GM18870 (cell line): ENCODE data around the gene DNPEP.
A peak's percentile ranks its signal among the peaks of the same experiment; 100 is the strongest.

Experiments
- ATAC-seq: cut with Tn5 transposase; IDR thresholded peaks from one replicate; pipeline ENCODE4 v1.9.1; 2021; ENCODE audit warnings: moderate library complexity; ENCODE audit not compliant: unreplicated experiment

DNPEP gene

DNA sequence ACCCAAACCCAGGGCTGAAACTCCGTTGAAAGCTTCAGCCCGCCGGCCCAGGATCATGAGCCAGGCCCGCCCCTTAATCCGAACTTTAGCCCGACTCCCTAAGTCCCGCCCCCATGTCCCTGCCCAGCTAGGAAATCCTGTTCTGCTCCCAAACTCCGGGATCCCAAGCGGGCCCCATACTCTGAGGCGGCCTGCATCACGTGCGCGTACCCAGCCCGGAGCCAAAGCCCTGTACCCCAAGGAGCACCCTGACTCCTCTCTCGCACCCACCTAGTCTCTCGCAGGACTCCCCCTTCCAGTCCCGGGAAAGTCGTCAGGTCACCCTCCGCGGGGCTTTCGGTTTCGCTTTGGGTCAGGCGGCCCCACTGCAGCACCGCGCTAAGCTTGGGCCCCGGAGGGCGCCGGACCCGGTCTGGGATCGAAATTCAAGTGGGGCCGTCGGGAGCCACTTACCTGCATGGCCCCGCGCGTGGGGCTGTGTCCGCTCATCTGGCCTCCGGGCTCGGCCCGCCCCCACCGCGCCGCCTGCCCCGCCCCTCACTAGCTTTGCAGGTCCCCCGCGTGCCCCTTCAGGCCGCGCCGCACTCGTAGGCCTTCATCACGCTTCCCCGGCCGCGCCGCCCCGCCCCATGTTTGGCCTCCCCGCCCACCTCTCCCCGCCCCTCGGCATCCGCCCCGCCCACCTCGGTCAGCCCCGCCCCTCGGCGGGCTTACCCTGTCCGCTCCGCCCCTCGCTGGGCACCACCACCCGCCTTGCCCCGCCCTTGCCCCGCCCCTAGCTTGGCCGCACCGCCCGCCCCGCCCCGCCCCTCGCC is at the start of gene DNPEP:
Gene DNPEP, minus strand, starts transcription at position 607 of the 815 bp plus-strand sequence. Its CDS starts 118 bp downstream, at position 489.
- peak; percentile 60 for ATAC-seq

DNA sequence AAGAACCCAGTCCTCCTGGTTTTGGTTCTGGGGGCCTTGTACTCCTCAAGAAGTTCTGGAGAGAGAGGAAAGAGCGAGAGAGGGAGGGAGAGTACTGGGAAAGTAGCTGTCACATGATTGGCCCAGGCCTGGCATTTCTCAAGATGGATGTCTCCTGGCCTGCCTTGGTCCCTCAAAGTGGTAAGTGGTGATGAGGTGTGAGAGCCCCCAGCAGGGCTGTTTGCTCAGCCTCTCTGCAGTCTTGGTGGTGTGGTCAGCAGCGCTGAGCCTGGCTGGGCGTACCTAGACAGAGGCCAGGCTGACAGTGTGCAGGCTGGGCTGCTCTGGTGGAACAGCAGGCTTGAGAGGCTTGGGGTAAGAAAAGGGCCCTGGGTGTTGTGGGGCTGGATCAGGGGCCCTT is 49.4 kb upstream of the DNPEP start:
- no peak for ATAC-seq

DNA sequence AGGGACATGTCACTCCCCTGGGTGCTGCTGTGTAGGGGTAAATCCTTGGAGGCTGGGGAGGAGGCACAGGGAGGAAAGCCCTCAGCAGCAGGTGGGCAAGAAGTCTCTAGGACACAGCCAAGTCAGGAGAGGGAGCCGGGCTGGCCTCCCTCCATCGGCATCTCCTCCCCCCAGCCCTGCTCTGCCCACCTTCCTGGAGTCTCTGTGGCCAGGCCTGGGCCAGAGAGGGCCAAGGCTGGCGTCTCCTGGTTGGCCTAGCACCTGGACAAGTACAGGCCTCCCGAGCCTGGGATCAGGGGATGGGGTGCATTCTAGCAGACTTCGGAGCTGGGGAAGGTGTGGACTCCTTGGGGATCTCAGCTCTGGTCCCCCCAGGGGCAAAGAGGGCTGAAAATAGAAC is 48.8 kb upstream of the DNPEP start:
- no peak for ATAC-seq

DNA sequence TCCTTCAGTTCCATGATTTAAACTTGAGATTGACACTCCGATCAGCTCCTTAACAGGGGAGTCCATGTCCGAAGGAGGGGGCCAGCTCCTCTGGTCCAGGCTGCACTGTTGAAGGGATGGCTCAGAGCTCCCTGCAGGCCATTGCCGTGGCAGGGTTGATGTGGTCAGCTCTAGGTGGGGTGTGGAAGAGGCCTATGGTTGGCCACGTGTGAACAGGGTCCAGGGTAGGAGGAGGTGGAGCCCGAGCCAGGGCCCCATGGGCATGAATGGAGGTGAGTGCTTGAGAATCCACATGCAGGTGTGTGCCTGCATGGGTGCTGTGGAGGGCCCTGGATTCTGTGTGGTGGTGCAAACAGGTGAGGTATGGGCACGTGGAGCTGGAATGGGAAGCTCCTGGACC is 48.0 kb upstream of the DNPEP start:
- ATAC-seq: no peak

DNA sequence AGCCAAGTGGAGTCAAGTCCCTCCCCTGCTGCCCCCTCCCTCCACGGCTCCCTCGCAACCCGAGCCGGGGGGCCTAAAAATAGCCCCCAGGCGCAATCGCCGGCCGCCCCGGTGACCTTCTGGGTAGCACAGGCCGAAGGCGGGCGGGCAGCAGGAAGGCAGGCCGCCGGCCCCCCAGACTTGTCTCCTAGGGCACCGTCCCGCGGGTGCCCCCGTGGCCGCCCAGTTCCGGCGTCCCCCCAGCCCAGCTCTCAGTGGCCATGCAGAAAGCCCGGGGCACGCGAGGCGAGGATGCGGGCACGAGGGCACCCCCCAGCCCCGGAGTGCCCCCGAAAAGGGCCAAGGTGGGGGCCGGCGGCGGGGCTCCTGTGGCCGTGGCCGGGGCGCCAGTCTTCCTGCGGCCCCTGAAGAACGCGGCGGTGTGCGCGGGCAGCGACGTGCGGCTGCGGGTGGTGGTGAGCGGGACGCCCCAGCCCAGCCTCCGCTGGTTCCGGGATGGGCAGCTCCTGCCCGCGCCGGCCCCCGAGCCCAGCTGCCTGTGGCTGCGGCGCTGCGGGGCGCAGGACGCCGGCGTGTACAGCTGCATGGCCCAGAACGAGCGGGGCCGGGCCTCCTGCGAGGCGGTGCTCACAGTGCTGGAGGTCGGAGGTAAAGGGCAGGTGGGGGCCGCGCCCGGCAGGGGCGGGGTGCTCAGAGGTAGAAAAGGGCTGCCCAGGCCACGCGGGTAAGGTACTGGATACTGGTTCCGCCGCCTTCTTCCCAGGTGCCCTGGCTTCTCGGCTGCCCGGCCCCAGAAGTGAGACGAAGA is 47.2 kb upstream of the DNPEP start, which contains the start of gene SPEG:
Gene SPEG, plus strand, starts transcription at position 126 of the 808 bp plus-strand sequence. Its CDS starts 135 bp downstream, at position 261.
- ATAC-seq: no peak

DNA sequence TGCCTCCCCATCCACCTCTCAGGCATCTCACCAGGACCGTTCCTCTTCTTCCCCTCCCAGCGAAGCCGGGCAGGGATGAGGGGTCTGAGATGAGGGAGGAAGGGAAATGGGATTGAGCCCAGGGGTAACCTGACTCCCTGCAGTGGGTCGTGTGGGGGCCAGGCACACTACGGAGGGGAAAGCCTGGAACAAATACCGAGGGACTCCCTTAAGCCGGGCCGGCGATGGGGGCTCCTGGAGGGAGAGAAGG is 46.7 kb upstream of the DNPEP start:
- ATAC-seq: no peak

DNA sequence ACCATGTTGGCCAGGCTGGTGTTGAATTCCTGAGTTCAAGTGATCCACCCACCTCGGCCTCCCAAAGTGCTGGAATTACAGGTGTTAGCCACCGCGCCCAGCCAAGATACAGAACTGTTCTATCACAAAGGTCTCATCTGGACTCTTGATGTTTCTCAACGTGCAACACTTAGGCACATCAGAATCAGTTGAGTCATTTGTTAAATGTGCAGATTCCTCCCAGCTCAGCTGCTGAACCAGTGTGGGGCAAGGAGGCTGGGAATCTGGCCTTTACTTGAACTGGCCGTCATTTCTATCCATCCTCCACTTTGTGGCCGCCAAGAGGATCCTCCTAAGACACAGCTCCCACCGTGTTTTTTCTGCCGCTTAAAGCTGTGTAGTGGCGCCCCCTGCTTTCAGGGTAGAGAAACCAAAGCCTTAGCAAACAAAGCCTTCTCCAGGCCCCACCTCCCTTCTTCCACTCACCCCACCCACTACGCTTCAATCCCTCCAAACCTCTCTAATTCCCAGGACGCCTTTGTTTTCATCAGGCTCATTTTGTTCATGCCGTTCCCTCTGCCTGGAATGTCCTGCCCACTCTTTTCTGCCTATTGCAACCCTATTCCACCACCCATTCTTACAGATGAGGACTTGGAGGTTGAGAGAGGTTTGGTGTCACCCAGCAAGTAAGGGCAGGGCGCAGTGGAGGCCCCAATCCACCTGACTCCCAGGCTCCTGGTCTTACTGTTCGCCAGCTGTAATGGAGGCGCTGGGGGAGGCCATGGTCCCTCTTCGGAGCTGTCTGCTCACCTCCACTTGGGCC is 46.2 kb upstream of the DNPEP start:
- ATAC-seq: no peak

DNA sequence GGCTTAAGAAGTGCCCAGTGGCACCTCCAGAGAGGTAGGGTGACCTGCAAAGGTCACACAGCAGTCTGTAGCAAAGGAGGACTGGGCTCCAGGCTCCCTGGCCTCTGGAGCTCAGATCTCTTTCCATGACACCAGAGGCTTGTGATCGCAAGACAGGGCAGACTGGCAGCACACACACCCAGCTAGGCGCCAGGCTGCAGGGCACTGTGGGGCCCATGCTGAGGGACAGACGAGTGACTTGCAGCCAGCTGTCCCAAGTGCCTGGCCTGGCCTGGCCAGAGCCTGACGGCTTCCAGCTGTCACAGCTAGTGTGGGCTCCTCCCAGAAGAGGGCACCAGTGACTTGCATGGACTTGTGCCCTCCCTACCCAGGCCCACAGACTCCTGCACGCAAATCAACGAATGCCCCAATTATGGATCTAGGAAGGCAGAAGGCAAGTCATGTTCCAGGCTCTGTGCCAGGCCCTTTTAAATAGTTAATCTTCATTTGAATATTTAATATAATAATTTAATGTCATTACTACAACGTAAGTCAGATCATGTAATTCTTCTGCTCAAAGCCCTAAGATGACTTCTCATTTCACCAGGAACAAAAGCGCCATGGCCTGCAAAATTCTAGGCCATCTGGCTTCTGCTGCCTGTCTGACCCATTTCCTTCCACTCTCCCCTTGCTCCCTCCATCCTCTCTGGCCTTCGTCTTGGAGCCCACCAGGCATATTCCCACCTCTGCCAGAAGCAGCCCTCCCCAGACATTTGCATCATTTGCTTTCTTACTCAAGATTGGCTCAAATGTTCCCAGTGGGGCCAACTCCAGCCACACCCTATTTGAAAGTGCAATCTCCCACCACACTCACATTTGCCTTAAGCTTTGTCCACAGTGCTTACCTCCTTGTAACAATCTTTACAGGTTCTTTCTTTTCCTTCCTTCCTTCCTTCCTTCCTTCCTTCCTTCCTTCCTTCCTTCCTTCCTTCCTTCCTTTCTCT is 43.2 kb upstream of the DNPEP start:
- no peak for ATAC-seq

DNA sequence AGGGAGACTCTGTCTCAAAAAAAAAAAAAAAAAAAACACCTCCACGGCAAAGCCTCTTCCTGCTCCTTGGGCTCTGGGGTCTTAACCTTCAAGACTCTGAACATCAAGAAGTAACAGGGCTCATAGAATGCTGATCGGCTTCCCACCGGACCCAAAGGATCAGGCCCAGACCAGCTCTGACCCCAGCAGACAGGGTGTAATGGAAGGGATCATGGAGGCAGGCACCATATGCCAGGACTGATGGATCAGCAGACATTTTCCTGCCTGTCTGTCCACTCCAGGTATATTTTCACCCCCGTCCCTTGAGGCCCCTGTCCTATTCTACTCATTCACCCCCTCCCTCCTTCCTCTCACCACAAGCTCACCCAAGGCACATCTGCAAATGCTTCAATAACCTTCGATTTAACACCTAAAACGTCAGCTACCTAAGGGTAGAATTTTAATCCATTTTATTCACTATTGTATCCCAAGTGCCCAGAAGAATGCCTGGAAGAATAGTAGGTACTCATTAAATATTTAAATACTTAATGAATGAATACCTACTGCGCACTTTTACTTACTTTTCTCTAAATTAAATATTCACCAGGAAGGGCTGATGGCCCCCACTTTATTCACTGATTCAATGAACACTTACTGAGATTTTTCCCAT is 42.4 kb upstream of the DNPEP start:
- ATAC-seq: no peak

DNA sequence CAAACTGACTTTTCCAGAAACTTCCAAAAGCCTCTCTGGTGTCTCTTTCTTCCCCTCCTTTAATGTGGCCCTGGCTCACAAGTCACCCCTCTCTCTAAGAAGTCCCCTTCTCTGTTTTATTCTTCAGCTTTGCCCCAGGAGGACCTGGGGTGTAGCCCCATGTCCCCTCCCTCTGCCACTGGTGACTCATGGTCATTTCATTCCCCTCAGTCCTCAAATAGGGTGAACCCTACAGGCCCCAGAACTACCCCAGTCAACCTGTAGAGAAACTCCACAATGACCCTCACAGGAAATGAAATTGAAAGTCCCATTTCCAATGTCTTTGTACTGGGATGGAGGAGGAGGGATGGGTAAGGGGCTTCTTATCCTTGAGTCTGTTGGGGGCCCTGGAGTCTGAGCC is 40.8 kb upstream of the DNPEP start:
- no peak for ATAC-seq

DNA sequence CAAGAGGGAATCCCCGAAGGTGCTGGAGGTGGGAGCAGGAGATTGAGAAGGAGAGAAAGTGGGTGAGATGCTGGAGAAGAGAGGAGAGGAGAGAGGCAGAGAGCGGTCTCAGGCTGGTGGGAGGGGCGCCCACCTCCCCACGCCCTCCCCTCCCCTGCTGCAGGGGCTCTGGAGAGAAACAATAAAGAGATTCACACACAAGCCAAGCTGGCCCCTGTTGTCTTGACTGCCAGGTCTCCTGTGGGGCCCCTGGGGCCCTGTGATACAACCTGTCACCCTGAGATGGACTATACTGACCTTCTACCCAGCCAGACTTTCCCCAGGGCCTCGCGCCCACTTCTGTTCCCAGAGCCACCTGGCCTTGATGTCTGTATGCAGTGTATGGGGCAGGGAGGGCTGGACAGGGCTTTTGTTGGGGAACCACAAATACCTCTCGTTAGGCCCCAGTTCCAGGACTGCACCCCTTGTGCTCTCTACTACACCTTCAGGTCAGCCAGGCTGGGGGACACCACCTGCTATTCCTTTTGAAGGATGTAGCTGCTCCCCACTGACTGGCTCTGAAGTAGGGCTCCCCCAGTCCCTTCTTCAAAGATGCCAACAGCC is 38.9 kb upstream of the DNPEP start:
- no peak for ATAC-seq

DNA sequence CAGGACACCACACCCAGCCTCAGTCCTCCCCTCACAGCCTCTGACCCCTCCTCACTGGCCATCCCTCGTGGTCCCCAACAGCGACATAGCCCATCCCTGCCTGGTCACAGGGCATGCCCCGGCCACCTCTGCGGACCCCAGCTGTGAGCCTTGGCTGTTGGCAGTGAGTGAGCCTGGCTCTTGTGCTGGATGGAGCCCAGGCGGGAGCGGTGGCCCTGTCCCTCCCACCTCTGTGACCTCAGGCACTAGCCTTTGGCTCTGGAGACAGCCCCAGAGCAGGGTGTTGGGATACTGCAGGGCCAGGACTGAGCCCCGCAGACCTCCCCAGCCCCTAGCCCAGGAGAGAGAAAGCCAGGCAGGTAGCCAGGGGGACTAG is 38.3 kb upstream of the DNPEP start:
- no peak for ATAC-seq

DNA sequence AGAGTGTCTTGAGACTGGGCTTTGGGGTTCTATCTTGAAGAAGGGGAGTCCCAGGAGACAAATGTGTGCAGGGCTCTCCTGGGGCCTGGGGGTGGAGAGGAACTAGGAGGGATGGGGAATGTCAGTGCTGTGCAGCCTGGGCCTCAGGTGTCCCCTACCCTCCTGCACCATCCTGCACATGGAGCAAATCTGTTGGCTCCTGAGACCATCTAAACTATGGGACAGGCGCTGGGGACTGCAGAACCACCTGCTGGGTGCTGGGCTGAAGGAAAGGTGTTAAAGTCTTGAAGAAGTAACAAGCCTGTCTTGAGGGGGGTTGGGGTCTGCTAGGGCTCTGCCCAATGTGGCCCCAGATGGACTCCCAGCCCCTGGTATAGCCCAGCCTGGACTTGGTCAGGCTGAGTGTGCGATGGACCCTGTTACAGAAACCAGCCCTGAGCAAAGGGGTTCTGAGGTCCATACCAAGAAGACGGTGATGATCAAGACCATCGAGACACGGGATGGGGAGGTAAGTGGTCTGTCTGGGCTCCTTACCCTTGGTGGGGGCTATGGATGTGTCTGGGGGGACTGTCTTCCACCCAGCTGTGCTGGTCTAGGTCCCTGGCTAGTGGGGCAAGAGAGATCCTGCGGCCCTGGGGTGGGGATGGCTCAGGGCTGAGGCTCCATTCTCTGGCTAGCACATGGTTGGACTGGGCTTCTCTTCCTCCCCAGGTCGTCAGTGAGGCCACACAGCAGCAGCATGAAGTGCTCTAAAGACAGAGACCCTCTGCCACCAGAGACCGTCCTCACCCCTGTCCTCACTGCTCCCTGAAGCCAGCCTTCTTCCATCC is 37.7 kb upstream of the DNPEP start:
- ATAC-seq: no peak

DNA sequence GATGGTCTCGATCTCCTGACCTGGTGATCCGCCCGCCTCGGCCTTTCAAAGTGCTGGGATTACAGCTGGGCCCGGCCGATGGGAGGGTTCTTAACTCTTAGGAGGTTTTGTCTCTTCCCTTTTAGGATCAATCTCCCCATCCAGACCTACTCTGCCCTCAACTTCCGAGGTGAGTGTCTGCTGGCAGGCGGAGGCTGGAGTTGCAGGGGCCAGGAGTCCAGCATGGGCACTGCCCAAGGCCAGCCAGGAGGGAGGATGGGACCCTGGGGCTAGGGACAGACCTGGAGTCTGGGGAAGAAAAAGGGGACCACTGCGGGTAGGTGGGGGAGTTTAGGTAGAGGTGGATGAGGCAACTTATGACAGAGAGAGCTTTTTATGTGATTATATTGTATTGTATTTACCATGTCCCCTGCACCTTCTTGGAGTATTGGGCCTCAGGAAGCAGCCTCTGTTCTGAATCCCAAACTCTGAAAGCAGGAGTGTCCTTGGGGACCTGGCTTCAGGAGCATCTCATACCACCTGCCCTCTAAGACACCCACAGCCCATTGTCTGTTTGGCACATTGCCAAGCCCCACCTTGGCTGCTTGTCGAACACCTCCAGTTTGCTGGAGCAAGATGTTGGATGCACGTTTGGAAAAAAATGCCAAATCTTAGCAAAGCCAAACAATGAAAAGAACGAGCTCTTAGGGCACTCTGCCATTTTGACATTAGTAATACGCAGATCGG is 36.1 kb upstream of the DNPEP start:
- no peak for ATAC-seq

DNA sequence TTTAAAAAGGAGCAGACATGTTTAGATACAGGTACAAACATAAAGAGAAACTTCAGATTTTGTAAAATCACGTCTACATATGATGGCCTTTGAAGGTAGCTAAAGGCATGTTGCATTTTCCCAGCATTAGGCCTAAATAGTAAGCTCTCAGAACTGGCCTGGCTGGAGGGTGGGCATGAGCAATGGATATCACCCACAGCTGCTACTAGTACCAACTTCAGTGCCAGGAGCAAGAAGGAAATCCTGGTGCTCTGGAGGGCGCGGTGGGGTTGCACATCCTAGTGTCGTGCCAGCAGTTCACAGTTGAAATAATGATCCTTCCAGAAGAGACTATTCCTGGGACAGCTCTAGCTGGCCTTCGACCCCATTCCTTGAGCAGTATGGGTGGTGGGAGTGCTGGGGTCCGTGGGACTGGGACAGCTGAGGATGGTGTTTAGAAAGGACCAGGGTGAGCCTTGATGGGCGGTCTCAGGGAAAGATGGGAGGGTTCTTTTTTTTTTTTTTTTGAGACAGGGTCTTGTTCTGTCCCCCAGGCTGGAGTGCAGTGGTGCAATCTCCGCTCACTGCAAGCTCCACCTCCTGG is 35.3 kb upstream of the DNPEP start:
- no peak for ATAC-seq

DNA sequence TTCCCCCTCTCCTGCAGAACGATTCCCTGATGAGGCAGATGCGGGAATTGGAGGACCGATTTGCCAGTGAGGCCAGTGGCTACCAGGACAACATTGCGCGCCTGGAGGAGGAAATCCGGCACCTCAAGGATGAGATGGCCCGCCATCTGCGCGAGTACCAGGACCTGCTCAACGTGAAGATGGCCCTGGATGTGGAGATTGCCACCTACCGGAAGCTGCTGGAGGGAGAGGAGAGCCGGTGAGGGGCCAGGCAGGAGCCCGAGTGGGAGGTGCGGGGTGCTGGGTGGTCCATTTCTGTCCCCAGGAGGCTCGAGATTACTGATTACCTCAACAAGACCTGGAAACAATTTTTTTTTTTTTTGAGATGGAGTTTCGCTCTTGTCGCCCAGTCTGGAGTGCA is 33.6 kb upstream of the DNPEP start:
- no peak for ATAC-seq

DNA sequence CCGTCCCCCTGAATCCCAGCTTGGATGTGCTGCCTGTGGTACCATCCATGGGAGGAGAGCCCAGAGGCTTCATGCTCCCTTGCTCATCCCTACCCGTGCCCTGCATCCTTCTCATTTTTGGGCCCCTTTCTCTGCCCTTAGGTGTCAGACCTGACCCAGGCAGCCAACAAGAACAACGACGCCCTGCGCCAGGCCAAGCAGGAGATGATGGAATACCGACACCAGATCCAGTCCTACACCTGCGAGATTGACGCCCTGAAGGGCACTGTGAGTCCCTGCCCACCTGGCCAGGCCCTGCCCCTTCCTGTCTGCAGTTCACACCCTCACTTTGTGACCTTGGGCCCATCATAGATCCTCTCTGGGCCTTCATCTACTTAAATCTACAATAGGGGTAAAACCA is 33.0 kb upstream of the DNPEP start:
- no peak for ATAC-seq
